Measurements from ENCODE around the gene CETN1.

CETN1 gene

DNA sequence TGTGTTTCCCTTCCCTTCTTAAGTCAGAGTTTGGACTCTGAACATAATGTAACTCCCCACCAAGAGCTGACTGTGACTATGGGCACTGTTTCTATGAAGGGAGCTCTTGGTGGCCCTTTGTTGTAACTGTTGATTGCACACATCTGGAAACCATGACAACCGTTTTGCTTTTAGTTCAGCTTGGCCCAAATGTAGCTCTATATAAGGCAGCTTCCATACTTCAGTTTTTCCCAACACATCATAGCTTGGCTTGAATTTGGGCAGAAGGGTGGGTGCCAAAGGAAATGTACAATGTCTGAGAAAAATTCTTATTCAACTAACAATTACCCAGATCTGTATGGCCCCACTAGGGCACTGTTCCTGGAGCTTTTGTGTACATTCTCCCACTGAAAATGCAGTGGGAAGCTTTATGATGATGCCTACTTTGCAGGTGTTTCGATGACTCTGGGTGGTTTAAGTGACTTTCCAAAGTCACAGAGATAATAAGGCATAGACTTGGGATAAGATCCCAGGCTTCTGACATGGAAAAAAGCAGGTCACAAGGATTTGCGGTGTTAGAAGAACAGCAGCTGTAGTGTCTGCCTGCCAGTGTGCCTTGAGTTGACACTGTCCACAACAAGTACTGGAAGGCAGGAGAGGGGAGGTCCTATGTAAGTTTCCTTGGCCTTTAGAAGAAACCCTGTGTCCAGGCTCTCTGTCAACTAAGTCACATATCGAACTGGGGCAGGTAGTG is 2.4 kb upstream of the CETN1 start:
- no peak for DNase-seq

DNA sequence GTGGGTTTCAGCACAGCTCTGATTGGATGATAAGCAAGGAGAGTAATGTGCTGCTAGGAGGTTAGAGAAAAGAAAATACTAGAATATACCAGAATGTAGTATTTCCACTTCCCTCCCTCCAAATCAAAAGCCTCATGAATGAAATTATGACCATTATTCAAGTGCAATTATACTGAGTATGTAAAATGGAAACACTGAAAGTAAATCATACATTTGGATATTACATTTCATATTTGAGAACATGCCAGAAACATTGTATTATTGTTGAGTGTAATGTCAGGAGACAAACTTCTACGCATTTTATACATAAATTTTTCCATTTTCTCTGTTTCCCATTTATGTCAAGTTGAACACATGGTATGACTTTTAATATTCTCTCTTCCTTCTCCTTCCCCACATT is 942 bp upstream of the CETN1 start:
- DNase-seq = no peak

DNA sequence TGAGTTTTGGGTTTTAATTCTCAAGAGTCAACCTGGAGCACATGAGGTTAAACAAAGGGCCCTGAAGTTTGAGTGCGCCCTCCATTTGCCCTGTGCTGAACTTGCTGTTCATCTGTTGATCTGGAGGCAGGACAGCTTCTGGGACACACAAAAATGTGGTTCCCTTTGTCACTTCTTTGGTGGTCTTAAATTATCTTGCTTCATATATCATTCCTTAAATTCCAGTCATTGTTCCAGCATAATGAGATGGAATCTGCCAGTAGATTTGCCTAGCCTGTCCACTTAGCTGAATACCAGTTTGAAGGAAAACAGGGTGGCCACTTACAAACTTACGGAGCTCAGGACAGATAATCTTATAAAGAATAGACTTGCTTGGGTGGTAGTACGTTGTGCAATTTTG is 916 bp downstream of the CETN1 start:
- DNase-seq = peak; percentile 40

DNA sequence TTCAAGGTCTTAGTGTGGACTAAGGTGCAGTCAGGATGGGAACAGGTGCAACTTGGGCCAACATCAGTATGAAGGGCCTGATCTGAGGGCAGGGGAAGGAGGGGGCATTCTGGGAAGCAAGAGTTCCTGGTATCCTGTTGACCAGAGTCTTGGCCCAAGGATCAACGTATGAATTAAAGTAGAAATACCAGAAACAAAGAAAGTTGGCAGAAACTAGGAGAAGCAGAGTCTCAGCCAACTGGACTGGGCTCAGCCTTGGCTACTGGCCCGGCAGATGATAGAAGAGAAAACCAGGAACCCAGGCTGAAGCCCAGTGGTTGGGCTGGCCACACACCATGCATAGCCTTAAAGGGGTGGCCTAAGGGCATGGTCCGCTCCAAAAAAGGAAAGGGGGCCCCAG is 2.3 kb downstream of the CETN1 start:
- DNase-seq = no peak

DNA sequence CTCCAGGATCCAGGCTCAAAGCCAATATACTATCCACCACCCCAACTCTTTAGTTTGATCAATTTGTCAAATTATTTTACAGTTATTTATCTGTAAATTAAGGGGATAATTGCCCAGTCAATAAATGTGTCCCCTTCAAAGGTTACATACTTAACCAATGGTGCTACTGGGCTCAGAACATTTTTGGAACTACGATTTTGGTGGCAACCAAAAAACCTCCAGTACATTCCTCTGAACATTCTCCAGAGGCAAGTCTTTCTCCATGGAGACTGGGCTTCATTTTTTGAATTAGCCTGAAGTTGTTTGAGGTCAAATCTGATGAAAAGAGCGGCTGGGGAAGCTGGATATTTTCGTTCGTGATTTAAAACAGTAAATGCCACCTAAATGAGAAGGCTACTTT is 14.9 kb downstream of the CETN1 start:
- no peak for DNase-seq

DNA sequence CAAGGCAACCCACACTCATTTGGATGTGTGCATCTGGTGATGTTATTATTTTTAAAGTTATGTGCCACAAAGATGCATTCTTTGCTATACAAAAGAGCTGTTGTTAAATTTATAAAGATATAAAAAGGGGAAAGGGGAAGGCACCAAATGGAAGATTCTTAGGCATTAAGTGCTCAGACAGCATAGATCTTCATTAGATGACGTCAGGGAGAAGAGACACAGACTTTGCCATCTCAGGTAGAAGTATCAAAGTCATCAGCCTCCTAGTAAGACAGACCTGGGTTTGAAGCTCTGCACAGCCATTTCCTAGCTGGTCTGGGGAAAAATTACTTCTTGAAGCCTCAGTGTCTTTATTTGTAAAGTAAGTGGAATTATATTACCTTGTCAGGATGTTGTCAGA is 15.4 kb downstream of the CETN1 start:
- DNase-seq = no peak

DNA sequence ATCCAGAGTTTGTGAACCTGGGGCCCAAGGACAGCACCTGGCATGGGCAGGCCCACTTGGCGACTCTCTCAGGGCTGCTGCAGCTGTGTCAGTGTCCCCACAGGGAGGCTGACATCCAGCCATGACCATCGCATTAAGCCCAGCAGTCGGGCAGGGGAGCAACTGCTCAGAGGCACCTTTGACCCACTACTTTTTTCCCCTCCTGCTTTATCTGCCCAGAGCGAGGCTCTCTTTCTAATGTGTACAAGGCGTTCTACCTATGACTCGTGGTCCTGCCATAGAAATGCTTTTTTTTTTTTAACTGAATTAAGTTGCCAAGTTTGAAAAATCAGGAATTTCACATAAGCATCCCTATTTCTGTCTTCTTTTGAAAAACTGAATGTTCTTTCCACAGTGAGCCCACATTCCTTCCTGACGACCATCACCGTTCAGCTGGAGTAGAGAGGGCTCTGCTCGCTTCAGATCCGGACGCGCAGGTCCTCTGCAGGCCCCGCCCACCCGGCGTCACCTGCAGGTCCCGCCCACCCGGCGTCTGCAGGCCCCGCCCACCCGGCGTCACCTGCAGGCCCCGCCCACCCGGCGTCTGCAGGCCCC is 16.2 kb downstream of the CETN1 start:
- DNase-seq = no peak

DNA sequence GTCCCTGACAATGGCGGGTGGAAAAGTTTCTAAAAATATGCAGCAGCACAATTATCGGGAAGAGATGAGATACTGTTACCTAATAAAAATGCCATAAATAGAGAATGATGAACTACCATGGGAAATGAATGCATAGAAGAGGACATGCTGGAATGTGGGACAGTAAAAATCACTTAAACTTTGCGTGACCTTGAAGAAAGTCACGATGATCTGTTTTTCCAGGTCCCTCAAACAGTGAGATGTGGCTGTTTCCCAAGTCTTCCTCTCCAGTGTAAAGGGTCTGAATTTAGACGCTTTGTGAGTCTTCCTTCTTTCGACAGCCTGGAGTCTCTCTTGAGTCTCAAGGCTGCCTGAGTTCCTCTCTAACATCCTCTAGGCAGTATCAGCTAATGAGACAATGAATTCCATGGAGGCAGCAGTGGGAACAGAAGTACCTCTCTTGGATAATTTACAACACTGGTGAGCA is 18.0 kb downstream of the CETN1 start:
- DNase-seq = peak; percentile 72

DNA sequence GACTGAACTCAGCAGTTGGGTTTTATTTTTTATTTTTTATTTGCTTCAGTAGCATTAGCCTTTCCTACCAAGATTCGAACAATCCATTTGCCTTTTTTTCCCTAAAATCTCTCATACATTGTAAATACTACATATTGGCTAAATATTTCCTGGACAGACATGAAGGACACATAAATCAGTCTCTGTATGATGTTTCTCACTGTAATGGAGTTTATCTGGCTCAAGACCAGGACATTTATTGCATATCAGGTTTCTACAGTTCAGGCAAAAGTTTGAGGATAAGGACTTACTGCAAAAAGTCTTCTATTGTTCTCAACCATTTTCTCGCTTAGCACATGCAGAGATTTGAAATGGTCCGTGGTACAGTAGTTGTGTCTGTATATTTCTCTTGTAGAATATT is 19.9 kb downstream of the CETN1 start:
- DNase-seq = peak; percentile 41

DNA sequence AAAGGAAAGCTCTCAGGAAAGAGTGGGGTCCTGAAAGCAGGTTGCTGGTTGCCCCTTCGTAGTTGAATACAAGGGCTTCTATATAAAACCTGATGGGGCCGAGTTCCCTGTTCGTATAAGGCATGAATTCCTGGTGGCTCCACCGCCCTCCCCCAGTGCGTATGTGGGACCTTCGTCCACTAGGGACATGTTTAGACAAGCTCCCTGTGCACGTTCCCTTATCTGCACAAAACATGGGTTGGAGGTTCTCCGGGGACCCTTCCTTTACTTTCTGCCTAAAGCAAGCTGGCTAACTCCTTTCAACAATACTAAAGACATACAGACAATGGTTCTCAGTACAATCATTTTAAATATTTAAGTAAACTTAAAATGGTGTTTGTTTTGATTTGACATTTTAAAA is 24.6 kb downstream of the CETN1 start:
- no peak for DNase-seq

DNA sequence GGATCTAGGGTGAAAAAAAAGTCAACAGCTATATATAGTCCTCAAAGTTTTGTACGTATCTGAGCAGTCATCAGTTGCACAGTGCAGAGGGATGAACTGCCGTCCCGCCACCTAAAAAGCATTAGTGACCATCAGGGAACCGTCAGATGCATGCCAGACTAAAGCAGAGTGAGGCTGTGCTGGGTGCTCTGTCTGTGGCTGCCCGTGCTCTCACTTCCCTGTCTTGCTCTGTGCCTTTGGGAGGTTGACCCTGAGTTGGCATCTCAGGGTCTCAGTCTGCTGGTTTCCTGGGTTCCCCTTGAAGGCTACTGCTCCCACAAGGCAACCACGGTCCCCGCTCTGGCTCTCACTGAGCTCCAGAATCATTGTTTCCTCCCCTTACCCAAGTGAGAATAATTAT is 27.8 kb downstream of the CETN1 start:
- no peak for DNase-seq

DNA sequence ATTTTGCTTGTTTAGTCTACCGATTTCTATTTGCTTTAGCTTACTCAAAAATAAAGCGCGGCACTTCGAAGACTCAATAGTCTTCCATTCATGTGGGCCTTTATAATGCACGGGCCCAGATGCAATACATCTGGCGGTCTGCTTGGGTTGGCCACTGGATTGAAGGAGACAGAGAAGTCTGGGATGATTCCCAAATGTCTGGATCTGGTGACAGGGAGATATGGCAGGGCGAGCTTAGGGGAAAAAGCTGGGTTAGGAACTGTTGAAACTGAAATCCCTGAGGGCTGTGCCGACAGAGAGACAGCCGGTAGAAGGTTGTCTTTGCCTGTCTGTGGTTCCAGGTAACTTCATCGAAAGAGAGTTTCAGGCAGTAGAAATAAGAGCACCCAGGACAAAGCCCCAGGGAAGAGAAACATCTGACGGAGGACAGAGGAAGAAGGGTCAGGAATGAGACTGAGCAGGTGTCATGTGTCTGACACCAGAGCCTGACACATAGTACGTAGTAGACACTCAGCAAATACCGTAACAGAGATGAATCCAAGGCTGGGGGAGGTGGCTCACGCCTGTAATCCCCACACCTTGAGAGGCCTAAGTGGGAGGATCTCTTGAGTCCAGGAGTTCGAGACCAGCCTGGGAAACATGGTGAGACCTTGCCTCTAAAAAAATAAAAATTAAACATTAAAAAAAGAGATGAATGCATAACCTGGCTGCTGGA is 30.2 kb downstream of the CETN1 start:
- DNase-seq = no peak

DNA sequence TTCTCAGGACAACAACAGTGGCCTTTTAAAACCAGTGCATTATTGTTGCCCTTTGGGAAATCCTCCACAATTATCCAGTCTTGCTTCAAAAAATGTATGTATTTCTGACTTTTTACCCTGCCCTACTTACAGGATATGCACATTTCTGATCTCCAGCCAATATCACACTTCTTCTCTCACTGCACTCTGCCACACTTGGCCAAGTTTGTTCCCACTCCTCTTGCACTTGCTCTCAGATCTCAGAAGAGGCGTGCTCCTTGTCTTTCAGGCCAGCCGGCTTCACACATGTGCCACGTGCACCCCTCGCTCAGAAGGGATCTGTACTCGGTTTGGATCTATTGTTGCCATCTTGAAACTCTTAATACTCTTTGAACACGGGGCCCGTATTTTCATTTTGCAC is 32.0 kb downstream of the CETN1 start:
- no peak for DNase-seq

DNA sequence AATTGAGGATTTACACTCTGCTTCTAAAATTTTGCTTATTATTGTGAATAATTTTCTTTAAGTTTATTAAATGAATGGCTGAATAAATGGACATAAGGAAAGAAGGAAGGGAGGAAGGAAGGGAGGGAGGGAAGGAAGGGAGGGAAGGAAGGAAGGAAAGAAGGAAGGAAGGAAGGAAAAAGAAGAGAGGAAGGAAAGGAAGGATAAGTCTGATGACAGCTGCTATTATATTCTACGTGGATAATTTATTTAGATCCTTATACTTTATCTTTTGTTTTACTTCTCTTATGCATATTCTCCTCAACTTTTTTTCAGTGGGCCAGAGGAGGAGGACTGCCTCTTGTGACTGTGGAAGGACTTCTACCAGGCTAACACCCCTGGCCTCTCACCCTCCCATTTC is 34.0 kb downstream of the CETN1 start:
- DNase-seq = no peak

DNA sequence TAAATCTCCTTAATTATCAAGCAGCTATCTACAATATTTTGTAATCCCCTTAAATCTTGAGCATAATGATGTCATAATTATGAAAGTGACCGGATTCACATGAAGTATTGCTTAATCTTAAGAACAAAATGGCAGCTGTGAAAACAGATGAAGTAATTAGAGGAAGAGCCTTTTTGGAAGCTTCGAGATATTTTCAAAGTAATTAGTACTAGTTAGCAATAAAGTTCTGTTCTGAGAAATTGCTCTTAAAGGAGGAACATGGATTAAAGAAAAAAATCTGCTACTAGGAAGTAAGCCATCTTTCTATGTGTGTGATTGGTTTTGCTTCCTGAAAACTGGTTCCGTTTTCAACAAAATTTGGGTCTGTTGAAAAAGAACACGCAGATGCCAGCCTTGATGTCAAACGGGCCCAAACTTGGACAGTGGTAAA is 34.9 kb downstream of the CETN1 start:
- DNase-seq = no peak

DNA sequence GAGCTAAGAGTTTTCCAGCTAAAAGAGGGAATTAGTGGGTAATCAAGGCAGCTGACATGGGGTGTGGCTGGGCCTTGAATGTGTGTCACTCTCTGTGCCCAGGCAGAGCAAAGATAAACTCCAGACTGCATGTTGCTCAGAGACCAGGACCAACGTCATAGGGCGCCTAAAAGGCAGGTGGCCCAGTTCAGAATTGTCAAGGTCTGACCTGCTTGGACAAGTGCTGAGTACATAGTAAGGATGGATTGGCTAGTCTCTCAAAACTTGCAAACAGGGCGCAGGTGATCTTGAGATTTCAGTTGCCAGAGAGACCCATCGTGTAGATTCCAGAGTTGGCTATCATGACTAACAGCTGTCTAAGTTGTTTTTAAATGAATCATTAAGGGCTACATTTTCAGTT is 35.6 kb downstream of the CETN1 start:
- DNase-seq = no peak

DNA sequence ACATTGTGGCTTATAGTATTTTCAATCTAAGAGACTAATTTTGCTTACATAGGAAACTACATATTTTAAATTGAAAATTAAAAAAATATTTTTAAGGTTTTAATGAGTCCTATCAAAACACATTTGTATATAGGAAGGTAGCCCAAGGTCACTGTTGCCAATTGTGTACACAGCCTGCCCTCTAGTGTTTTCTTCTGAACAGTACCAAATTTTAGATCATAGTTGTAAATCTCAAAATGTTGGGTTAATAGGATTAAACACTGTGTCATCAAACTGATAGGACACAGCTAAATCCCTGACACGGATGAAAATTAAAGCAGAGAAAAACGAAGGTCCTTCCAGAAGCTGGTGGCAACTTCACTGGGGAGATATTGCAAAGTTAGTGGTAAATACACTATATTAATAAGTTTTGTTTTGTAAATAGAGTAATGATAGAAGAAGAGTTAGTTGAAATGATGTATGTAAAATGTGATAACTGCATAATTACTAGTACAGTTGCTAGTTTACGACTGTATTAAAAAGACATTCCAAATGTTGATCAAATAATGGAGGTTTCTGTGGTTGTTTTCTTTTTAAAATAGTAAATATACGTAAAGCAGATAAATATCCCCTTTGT is 36.3 kb downstream of the CETN1 start:
- DNase-seq = peak; percentile 56

DNA sequence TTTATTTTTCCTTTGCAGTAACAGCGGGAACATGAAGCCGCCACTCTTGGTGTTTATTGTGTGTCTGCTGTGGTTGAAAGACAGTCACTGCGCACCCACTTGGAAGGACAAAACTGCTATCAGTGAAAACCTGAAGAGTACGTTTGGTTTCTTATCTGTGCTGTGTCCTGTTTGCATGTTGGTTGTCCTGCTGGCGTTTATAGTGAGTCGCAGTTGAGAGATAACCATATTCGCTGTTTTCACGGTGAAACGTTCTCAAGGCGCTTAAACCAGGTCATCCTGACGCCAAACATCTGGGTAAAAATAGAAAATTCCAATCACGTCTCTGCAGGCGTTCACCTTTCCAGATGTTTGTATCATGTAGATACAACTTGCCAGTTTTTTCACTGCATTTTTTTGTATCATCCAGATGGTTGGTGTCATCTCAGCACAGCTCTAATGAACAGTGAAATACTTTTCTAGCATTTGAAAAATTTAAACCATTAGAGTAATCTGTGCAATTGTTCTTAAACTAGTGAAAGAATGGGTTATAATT is 37.9 kb downstream of the CETN1 start:
- no peak for DNase-seq

DNA sequence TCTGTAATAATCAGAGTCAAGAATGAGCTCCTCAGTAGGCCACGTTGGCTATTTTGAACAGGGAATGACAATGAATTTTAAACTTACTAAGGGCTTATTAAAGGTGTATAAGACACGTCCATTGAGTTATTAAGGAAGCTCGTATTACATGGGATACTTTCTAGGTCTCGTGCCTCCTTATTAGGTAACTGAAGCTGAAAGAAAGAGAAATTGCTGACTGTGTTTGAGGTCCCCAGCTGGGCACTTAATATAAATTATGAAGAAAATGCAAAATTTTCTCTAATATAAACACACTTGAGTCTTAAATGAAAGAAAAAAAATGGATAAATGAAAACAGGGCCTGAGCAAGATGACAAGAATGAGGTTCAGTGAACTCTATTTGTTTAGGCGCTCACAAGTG is 38.4 kb downstream of the CETN1 start:
- no peak for DNase-seq

DNA sequence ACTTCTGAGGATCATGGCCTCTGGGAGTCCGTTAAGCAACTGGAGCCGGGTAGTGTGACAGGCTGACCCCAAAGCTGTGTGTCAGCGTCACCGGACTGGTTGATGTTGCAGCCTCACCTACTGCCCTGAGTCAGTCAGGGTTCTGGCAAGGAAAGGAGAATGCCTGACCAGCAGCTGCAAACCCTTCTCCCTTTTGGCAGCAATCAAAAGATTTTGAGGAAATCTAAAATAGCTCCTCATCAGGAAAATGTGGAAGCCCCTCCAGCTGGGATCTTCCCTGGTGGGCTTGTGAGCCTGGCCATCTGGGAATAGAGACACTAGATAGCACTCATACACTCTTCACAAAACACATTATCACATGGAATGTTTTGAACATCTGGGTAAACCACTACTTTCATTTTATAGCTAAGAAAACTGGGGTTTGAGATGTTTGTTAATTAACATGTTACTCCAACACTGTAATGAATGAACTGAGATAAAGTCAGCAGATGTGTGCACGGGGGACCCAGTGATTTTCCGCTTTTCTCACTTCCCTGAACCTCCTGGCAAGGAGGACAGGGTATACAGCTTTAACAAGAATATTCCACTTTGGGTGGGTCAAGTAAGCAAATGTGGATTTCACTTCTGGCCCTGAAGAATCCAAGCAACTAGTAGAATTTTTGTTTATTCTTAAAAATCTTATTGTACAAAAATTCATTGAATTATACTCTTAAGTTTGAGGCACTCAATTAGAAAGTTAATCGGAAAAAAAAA is 41.3 kb downstream of the CETN1 start:
- DNase-seq = peak; percentile 31

DNA sequence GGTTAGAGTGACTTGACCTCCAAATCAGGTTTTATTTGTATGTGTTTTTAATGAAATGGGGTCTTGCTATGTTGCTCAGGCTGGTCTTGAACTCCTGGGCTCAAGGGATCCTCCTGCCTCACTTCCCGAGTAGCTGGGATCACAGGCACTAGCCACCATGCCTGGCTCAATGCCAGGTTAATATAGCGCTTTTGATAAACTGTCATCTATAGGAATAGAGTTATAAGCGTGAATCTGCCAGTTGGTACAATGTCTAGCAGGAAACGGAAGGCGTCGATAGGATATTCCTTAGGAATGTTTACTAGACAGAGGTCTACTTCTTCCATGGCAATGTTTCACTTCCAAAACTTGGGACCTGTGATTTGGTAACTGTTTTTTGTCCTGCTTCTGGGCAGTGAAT is 42.1 kb downstream of the CETN1 start:
- no peak for DNase-seq

Measured in fibroblast of skin of abdomen (primary cell).